Right renal cortex interstitium (tissue), 3 donors: ENCODE results near the gene EPB41L2. TPM values are rescaled to one million over a fixed set of nuclear protein-coding genes. Genes with fewer than 3 reads are reported as not detected.

ENCODE experiments used
- DNase-seq, 3 donors: peaks; one replicate each; pipeline ENCODE4 v3.0.0-alpha.2; 2013; ENCODE audit warnings: low read depth in 3 of 3, low spot score in 2 of 3
- polyA plus RNA-seq, 3 donors: library from polyadenylated mRNA; unstranded; fragments of 120-200 nt; gene quantifications; one replicate each; pipeline ENCODE4 v1.2.1, GENCODE V29; 2013; ENCODE audit not compliant: insufficient read length in 3 of 3

The EPB41L2 gene
- polyA plus RNA-seq, 3 donors: 138 to 163 (median 139) TPM

DNA sequence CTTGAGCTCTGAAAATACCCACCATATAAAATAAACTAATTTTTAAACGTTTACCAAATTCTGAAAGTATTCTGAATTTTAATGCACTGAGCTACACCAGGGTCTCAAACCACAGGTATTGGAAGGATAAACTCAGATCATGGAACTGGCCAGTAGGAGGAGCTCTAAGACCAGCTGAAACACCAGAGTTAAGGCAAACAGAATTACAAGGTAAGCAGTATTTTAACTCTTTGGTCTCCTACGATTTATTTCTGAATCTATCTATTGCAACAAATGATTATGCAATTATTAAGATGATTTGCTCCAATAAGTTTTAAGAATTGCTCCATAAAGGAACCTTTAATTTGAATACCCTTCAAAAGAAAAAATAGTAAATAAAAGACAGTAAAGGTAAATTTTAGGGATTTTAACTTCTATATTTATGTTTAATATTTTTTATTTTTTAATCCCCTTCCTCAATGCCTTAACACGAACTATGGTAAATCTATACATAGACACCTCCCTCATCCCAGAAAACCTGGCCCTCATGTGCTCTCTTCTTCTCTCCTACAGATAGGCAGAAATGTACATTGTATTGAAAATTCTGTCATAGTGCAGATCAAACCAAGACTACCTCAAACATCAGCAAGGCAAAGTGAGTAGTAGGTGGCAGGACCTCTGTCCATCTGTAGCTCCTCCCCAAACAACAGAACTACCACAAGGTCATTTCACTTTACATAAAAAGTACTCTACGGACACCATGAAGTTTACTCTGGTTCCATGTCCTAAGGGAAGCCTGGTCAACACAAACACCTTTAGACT is 177.5 kb downstream of the EPB41L2 start:
- peak; percentile 65 to 74 (median 70) for DNase-seq

DNA sequence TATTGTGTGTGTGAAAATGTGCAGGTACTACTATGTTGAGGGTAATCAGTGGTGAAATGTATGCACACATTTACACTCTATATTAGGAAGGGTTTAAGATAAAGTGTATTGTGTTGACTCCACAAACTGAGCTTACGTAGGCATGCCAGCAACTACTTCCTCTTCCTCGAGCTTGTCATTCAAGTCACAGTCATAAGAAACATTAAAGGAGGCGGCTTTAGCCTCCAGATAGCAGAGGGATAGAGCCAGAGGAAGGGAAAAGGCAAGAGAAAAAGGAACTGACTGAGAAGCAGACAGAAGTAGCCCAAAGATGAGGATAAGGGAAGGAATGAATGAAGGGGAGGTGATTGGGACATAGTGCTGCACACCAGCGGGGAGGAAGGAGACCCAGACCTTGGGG is 180.7 kb downstream of the EPB41L2 start:
- DNase-seq: no peak

DNA sequence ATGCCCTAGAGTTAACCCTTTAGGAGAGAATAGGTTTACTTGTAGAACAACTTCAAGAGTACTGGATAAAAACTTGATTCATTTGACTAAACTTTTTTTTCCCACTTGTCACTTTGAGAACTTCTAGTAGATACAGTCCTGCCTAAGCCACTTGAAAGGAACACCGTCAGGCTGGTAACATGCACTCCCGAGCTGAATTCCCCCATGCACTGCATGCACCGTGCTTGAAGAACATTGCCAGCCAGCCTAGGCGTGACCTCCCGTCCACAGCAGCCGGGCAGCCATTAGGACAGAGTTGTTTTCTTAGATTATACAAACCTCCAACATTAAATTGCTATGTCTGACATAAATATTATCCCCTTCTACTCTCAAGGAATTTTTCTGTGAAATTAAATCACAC is 183.2 kb downstream of the EPB41L2 start:
- DNase-seq: no peak

DNA sequence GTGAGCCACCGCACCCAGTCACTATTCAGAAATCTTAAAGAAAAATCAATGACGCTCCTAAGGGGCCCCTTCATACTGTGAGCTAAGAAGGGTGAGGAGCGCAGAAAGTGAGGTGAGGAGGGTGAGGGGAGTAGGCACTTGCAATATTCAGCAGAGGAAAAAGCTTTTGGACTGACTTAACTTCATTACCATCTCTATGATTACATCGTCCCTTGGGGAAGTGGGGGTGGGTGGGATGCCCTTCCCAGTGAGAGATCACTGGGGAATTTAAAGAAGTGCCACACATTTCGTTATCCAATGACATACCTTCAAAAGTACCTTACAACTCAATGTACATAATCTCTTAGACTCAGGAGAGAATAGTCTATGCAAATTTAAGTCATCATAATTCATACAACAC is 189.3 kb downstream of the EPB41L2 start:
- no peak for DNase-seq

DNA sequence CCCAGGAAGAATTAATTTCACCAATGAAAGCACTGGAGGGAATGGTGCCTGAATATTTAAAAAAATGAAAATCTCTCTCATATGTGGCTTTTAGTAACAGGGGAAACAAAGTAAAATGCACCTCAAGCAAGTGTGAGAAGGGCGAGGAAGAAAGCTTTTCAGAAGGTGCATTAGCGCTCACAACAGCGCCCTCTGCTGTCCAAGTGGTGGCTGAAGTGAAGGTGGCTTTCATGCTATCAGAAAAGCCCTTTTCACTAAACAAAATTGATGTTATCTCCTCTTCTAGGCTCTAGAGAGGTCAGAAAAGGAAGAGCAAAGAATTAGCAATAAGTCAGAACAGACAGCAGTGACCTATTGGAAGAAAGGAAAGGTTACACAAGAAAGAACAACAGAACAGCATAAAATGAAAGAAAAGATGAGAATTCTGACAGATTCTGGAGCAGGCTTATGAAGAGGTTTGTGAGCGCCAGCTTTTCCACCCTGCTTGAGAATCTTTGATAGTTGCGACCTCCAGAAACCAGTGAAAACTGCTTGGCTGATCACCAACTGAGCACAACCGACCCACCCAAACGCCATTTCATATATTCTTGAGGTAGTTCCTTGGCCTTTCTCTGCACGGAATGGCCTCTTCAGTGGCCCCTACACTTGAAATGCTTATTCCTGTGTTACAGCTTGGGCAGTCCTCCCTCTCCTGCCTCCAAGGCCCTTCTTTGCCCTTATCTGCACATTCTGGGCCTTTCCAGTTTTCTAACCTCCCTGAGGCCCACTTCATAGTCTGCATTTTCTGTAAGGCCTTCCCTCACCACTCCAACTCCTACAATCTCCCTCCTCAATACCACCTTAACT is 190.6 kb downstream of the EPB41L2 start:
- peak; percentile 37 to 43 (median 41) for DNase-seq

DNA sequence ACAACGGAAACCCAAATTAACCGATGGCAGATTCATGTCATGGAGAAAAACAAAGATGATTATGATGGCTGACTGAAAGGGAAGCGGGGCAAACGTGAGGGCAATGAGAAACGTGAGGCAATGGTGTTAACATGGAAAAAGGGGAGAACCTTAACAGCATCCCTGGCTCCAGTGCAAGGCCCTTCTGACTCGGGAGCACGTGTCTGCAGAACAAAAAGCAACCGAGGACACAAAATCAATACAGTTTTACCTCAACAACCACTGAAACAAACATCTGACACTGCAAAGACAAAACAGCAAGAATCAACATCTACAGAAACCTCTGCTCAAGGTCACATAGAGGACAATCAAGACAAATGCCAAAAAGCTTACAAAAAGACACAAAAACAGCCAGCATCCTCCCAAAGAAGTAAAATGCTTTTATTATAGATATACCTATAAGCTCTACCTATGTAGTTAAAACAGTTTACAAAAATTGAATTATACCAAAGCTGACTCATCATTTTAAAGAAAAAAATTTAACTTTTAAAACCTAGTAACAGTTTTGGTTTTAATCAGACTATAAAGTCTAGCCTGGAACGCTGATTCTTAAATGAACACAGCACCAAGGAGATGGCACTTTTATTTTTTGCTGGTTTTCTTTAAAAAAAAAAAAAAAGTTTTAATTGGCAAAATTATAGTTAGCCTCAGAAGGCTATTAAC is 192.7 kb downstream of the EPB41L2 start:
- no peak for DNase-seq

DNA sequence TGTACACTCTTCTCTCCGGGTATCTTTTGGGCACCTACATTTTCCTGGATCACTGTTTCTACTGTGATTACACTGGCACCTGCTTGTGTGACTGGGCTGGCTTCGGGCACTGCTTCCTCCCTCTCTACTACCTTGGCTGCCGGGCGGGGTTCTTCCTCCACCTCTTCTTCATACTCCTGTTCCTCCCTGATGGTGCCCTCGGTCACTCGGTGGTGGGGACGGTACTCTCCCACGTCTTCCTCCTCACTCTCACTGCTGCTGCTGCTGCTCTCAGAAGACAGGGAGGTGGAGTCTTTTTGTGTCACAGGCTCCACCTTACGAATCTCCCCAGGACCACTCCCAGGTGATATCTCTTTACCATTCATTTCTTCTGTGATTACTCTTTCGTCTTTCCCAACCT is 193.4 kb downstream of the EPB41L2 start:
- no peak for DNase-seq

DNA sequence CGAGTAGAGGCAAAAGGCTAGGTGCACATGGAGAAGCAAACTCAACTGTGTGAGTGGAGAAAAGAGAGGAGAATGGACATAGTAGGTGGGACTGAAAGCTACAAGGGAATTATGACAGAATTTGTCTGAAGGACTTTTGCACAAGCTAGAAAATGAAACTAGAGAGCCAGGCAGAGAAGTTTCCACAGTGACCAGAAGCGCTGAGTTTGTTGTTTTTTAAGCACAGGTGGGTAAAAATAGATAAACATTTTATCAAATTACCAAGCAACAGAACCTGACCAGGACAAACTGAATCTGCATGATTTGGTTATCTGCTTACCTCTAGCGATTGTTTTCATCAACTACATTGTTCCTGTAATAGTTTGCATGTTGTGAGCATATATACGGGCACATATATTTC is 197.3 kb downstream of the EPB41L2 start:
- DNase-seq: no peak

DNA sequence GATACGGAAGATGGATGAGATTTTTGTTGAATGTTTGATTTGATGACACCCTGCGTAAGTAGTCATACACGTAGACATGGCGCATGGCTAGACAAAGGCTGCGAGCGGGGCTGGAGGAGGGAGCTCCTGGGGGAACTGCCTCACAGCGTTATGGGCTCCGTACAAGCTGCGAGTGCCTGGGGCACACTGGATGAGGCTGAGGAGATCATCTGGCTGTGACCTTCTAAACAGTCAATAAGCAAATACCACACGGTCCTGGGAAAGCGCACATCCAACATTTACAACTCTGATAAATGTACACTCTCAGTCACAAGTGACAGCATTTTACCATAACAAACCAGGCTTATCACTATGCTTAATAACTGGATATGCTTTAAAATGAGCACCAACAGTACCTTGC is 198.7 kb downstream of the EPB41L2 start:
- no peak for DNase-seq

DNA sequence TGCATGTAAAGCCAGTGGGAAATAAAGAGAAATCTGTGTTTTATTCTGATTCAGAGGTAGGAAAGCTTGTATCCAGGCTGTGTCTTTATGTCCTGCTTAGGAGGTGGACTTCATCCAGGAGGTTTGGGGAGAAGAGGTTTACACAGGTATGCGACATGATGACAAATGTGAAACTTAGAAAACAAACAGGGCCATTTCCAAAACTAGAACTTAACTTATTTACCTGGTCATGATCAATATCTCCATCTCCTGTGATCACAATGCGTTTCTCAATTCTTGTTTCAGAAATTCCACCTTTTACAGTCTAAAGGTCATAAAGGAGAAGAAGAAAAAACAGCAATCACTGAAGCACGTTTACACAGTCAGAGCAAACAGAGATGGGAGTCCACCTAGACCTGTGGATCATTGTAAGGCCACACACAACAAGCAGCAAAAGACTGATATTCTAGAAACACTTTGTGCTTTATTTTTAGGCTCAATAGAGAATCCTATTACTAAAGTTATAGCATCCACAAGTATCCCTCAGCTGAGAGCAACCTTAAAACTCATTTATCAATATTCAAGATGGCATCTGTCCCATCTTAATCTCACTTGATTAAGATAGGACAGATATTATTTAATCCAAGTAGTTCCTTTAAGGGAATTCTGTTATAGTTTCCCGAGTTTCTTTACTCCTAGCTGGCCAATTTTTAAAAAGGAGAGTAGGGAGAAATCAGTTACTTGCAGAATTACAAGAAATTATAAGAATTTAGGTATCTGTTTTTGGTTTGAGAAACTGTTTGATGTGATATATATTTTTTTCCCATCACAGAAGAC is 199.4 kb downstream of the EPB41L2 start:
- DNase-seq: no peak

DNA sequence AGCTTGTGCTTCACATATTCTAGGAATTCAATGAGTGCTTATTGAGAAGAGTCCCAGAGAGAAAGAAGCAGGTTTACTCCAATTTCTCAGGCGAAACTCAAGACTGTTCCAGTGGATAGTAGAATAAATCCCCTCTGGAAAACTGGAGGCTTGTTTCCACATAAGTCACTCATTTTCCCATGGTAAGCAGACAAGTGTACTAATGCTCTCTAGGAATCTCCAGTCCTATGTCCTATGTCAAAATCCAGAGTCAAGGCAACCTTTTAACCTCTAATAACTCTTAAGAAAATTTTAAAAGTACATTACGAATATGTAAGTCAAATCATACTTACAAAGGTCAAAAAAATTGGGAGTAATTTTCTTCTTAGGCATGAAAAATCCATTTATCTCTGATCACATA is 200.7 kb downstream of the EPB41L2 start:
- DNase-seq: no peak

DNA sequence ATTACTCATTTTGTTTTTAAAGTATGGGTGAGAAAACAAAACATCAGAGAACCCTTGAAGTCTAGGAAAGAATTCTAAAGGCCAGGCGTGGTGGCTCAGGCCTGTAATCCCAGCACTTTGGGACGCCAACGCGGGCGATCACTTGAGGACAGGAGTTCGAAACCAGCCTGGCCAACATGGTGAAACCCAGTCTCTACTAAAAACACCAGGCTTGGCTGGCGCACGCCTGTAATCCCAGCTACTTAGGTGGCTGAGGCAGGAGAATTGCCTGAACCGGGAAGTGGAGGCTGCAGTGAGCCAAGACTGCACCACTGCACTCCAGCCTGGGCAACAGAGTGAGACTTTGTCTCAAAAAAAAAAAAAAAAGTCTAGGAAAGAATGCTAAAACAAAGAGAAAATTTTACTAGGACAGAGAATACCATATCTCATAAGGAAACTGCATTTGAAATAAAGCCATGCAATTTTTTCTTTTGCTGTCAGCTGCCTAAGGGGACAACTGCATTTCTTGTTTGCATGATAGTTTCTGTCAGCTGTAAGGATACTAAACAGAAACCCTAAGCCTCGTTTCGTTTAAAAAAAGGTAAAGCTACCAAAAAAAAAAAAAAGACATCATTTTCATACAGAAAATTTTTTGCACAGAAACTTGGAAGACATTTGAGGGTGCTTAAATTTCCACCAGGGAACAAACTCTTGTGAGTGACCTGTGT is 203.7 kb downstream of the EPB41L2 start:
- no peak for DNase-seq

DNA sequence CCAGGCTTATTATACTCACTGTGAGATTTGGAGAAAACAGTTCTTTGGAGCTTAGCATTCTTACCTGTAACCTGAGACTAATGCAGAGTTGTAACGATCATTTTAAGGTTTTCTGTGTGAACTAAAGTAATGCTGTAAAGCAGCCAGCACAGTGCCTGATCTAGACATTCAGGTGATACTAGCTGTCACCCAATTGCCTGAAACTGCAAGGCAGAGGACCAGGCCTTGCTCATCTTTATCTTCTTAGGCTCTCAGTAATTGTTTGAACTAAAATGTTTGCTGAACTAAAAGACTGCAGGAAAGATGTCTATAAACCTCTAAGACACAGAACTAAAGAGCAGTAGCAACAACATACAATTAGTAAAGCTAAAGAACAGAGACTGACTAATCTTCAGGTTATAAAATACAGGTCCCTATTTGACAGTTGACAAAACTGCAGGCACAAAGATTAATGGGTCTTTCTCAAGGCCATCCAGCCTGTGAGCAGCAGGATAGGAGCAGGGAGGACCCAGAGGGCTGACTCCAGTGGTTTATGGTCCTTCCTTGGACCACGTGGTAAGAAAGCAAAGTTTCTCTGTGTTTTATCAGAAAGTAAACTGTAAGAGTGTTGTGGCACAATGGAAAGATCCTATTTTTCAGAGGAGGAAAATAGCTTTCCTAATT is 204.4 kb downstream of the EPB41L2 start:
- no peak for DNase-seq

DNA sequence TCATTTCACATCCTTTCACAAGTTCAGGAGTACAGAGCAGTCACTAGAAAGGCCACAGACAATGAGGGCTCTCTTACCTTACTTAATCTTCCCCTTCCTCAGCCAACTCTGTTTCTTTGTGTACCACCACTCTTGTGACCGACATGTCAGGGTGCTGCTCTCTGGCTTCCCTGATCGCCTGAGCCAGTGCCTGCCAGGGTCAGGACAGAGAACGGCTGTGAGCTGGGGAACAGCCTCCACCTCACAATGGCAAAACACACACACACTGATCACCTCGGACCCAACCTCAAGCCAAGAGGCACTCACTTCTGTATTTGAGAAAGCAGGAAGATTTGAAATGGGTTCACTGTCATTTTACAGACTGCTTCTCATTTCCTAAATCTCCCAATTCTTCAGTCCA is 205.0 kb downstream of the EPB41L2 start:
- DNase-seq: no peak

DNA sequence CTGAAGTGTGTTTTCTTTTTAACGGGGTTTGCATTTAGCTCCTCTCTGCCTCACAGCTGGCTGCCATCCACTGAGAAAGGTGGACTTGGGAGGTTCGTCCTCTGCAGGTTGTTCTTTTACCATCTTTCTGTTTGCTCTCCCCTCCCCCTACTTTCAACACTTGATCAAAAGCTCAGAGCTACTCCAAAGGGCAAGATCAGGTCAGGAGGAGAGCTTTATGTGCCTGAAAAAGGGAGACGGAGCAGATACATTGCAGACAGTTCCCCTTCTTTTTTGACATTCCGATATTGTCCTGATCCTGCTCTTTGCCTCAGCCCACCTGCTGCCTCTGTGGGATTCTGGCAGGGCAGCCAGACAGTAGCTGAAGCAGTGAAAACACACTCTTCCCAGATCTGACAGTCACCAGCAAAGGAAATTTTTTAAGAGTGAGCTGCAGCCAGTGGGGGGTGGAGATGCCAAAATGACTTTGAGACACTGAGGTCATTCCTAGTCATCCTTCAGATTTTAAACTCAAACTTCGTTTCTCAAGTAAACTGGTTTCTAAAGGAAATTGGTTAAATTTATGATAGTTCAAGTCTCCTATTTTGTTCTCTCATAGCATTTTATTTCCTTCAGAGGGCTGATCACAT is 209.4 kb downstream of the EPB41L2 start:
- no peak for DNase-seq

DNA sequence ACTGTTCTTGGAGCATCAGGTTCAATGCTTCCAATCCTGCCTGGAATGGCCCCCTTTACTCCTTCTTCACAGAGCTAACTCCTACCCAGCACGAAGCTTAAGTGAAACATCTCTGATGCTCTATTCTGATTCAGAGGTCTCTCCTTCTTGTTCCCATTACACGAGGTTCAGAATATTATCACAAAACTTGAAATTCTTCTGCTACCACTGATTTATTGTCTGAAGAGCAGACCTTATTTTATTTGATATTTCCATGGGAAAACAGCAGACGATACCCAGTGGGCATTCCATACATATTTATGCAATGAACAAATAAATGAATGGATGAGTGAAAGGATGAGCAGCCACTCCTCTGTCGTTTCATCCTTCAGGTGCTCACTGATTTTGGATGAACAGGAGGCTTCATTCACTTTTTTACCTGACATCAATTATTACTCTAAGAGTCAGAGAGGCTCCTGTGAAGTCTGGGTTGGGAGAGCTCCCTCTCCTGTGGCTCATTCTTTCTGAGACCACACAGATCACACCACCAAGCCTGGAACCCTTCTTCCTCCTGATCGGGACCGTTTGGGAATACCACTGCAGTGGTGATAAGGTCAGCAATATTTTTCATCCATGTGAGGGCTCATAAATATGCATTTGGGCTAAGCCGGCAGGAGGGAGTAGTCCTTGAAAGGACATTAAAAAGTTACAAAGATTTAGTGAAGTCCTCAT is 210.0 kb downstream of the EPB41L2 start:
- DNase-seq: no peak

DNA sequence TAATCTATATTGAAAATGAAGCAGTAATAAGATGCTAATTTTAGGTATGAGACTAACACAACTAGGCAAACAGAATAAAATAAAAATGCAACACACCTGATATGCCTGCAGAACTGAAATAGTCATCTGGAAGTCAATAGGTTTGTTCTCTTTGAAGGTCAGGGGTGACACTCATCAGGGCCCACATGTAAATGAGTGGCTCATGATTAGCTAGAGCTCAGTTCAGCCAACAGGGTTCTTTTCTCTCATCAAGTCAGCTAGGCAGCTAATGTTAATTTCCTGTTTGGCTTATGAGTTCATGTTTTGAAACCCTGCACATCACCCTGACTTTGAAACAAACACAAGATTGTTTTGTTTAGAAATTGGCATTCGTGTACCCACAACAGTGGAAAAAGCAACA is 212.0 kb downstream of the EPB41L2 start:
- DNase-seq: no peak

DNA sequence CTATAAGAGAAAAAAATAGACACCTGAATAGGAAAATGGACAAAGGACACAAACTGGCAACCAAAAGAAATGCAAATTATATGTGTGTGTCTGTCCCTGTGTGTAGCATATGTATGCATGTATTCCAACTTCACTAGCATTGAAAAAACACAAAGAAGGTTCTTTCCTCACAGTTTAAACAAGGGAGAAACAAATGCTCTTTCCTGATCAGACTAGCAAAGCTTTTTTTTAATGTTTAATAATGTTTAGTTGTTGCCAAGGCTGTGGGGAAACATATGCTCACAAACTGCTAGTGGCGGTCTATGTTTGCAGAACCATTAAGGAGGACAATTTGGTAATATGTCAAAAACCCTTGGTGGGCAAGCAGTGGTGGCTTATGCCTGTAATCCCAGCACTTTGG is 213.5 kb downstream of the EPB41L2 start:
- no peak for DNase-seq
